IMR-90 (cell line): ENCODE results near the gene HLA-DOB. TPM values are rescaled to one million over a fixed set of nuclear protein-coding genes. Genes with fewer than 3 reads are reported as not detected.

Source experiments
- polyA plus RNA-seq, 3 experiments: library from polyadenylated mRNA; depleted of rRNA; stranded (reverse); fragments of >200 nt; gene quantifications; 2 replicates each; pipeline ENCODE4 v1.2.3, GENCODE V29; 2012; ENCODE audit warnings: low replicate concordance in 1 of 3
- total RNA-seq: library from RNA; depleted of rRNA; stranded (reverse); fragments of >200 nt; gene quantifications from 2 replicates; pipeline ENCODE4 v1.2.3, GENCODE V29; 2012; rRNA removed

The HLA-DOB gene
- total and polyA plus RNA-seq, 2 of the 4 experiments (the other 2 are of a cell fraction) = 0.36 to 2.3 TPM

Other genes with a start within 250 kb of the HLA-DOB start
- not detected in 2 replicates for gene HLA-DRB1, start 227.2 kb downstream of the HLA-DOB start, total RNA-seq
- gene HLA-DRB1, start 227.2 kb downstream of the HLA-DOB start, polyA plus RNA-seq (2012; rRNA removed) = not detected in 2 replicates
- not detected in 2 replicates for gene HLA-DQA1, start 179.6 kb downstream of the HLA-DOB start, total RNA-seq
- not detected in 2 replicates for gene HLA-DQA1, start 179.6 kb downstream of the HLA-DOB start, polyA plus RNA-seq (2012; rRNA removed)
- not detected in 2 replicates for gene HLA-DQB1, start 150.3 kb downstream of the HLA-DOB start, total RNA-seq
- not detected in 2 replicates for gene HLA-DQB1, start 150.3 kb downstream of the HLA-DOB start, polyA plus RNA-seq (2012; rRNA removed)
- gene HLA-DQA2, start 75.6 kb downstream of the HLA-DOB start, total RNA-seq = not detected in 2 replicates
- gene HLA-DQA2, start 75.6 kb downstream of the HLA-DOB start, polyA plus RNA-seq (2012; rRNA removed) = not detected in 2 replicates
- not detected in 2 replicates for gene HLA-DQB2, start 53.5 kb downstream of the HLA-DOB start, total RNA-seq
- not detected in 2 replicates for gene HLA-DQB2, start 53.5 kb downstream of the HLA-DOB start, polyA plus RNA-seq (2012; rRNA removed)
- gene TAP2, start 21.7 kb upstream of the HLA-DOB start, total RNA-seq = 6.6 and 8.1 TPM in 2 replicates
- gene TAP2, start 21.7 kb upstream of the HLA-DOB start, polyA plus RNA-seq (2012; rRNA removed) = 11.4 and 13.4 TPM in 2 replicates
- 26.1 and 33.3 TPM in 2 replicates for gene PSMB8, start 27.0 kb upstream of the HLA-DOB start, total RNA-seq
- 31.6 and 31.8 TPM in 2 replicates for gene PSMB8, start 27.0 kb upstream of the HLA-DOB start, polyA plus RNA-seq (2012; rRNA removed)
- gene TAP1, start 36.7 kb upstream of the HLA-DOB start, total RNA-seq = 20.8 and 27.6 TPM in 2 replicates
- gene TAP1, start 36.7 kb upstream of the HLA-DOB start, polyA plus RNA-seq (2012; rRNA removed) = 19.5 and 20.1 TPM in 2 replicates
- gene PSMB9, start 37.2 kb upstream of the HLA-DOB start, total RNA-seq = 8.3 and 9.0 TPM in 2 replicates
- gene PSMB9, start 37.2 kb upstream of the HLA-DOB start, polyA plus RNA-seq (2012; rRNA removed) = 12.6 and 12.8 TPM in 2 replicates
- gene HLA-DMB, start 124.0 kb upstream of the HLA-DOB start, total RNA-seq = 0.18 and 0.28 TPM in 2 replicates
- gene HLA-DMB, start 124.0 kb upstream of the HLA-DOB start, polyA plus RNA-seq (2012; rRNA removed) = 0.19 and 0.20 TPM in 2 replicates
- gene HLA-DMA, start 136.1 kb upstream of the HLA-DOB start, total RNA-seq = 1.7 and 2.3 TPM in 2 replicates
- 8.3 and 8.4 TPM in 2 replicates for gene HLA-DMA, start 136.1 kb upstream of the HLA-DOB start, polyA plus RNA-seq (2012; rRNA removed)
- 75.8 and 99.5 TPM in 2 replicates for gene BRD2, start 151.6 kb upstream of the HLA-DOB start, total RNA-seq
- 140 and 144 TPM in 2 replicates for gene BRD2, start 151.6 kb upstream of the HLA-DOB start, polyA plus RNA-seq (2012; rRNA removed)
- gene HLA-DOA, start 192.6 kb upstream of the HLA-DOB start, total RNA-seq = not detected in 2 replicates
- not detected in 2 replicates for gene HLA-DOA, start 192.6 kb upstream of the HLA-DOB start, polyA plus RNA-seq (2012; rRNA removed)